T-helper 22 cell (primary cell): ENCODE measurements around the gene UNCX.

Source experiments
- DNase-seq: peaks from one replicate; pipeline ENCODE4 v3.0.0-alpha.2; 2020; ENCODE audit warnings: low read depth

The UNCX gene

DNA sequence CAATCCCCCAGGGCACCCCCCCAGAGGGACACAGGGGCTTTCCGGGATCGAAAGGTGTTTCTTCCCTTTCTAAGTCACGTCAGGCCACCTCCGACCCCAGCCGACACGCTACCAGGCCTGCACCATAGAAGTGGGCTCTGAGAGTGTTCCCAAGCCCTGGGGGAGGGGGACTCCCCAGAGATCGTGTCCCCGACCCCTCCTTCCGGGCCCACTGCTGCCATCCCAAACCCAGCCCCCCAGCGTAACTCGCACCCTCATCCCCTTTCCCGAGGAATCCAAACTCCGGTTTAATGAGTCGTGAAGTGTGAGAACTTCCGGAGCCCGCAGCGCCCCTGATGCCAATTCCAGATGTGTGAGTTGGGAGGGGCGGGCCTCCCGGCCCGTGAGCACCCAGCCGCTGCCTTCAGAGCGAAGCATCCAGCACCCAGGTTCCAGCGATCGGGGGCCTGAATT lies 11.3 kb downstream of the UNCX start:
- no peak for DNase-seq

DNA sequence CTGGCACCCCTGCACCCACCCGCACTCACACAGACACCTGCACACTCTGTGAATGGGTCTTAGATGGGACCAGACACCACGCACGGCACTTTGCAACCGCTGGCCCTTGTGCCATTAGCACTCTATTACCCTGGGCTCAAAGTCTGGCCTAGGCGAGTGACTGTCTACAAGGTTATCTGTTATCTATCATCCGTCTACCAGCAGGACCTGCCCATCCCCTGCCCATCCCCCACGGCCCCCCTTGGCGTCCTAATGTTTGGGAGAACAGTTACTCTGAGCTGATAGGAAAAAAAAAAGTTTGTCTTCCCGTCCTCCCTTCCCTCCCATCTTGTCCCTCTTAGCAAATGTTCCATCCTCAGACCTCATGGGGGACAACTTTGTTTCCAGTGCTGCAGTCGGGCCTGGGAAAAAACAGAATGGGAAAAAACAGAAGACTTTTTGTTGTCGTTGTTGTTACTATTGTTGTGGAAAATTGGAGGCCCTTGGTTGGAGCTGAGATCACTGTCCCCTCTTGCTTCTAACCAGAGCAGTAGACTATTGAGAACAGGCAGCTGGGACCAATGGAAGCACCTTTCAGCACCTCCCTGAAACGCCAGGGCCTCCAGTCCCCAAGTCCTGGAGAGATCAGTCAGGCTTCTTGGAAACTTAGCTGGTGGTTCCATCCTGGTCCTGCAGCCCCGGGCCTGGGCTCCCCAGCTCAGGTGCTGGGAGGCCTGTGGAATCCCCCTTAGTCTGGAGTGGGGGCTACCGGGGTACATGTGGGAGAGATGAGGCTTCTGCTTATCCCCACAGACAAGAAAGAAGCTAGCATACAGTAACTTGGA lies 12.2 kb downstream of the UNCX start:
- DNase-seq, result no peak

DNA sequence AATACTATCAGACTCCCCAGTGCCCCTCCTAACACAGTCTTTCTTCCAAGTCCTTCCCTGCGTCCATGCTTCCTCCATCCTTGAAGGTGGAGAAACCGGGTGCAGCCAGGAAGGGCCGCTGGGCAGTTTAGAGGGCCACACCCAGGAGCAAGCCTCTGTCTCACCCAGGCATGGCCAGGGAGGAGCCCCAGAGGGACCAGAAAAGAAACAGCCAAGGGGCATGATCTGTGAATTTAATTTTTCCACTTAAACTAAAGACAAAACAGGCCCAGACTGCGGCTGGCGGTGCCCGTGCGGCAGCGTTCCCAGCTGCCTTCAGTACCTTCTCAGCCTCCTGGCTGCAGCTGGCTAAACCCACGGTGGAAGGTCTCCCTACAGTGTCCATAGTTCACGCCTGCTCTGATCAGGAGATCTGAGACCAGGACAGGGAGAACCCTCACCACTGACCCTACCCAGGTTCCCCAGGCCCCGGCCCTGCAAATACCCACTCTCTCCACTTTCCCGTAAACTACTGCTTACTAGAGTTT lies 12.9 kb downstream of the UNCX start:
- DNase-seq, result no peak

DNA sequence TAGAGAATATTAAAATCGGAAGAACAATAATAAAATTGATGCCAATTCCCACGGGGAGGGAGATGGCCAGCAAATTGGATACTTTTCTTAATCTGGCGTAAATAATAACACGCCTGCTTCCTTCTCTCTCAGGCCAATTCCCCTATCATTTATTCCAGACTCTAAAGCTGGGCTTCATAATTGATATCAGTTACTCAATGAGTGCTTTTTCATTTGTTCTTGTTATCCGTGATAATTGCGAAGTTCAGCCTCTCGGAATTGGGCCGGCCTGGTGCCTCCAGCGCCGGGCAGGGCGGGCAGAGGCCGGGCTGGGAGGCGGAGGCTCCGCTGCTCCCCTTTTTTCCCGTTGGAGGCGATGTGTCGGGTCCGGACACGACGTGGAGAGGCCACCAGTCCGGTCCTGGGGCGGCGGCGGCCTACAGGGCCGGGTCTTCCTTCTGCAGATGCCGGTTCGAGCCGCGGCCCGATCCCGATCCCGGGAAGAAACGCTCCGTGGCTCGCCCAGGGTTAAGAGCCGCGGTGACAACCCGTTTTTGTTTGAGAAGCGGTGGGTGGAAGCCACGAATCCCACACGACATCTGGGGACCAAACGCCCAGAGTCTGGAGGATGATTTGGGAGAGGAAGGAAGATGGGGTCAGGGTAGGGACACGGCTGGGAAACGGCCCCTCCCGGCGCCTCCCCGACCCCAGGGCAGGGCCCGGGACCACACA lies 13.6 kb downstream of the UNCX start:
- no peak for DNase-seq

DNA sequence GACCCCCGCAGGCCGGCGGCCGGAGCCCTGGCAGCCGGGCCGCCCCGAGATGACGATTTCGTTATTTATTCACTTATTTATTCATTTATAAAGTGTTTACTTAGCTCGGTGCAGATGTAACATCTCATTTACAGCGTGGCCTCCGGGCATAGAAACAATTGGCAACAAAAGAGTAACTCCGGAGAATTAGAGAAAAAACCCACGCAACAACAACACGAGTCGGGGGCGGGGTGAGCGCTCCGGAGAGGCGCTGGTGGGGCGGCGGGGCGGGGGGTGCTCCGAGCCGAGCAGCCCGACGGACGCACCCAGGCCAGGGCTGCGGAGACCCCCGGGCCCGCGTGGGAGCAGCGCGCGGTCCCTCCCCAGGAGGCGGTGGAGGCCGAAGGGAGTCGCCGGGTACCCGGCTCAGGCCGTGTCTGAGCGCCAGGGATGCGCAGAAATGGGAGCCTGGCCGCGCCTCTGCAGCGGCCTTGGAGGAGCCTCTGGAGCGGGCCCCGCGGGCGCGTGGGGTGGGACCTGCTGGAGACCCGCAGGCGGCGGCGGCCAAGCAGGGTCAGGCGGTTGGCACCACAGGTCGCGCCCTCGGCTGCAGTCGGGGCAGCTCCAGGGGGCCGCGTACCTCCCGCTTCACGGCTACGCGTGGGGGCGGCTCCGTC lies 14.3 kb downstream of the UNCX start:
- DNase-seq, result no peak

DNA sequence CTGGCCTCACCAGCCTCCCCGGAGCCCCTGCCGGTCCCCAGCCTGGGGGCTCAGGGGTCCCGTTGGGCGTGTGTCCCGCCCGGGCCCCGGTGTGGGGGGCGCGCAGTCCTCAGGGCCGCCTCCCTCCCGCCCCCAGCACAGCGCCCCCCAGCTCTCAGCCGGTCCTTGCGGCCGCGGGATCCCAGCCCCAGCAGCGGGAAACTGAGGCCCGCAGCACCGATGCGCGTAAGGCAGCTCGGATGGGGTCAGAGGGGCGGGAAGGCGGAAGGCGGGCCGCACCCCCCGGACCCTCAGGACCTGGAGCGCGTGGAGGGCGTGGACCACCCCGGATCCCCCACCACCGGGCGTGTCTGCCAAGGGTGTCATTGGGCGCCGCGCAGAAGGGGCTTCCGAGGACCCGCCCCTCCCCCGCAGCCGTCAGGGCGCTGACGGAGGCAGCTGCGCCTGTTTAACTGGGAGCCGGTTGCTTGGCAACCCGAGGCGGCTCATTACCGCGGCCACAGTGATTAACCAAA lies 14.9 kb downstream of the UNCX start:
- DNase-seq, result no peak

DNA sequence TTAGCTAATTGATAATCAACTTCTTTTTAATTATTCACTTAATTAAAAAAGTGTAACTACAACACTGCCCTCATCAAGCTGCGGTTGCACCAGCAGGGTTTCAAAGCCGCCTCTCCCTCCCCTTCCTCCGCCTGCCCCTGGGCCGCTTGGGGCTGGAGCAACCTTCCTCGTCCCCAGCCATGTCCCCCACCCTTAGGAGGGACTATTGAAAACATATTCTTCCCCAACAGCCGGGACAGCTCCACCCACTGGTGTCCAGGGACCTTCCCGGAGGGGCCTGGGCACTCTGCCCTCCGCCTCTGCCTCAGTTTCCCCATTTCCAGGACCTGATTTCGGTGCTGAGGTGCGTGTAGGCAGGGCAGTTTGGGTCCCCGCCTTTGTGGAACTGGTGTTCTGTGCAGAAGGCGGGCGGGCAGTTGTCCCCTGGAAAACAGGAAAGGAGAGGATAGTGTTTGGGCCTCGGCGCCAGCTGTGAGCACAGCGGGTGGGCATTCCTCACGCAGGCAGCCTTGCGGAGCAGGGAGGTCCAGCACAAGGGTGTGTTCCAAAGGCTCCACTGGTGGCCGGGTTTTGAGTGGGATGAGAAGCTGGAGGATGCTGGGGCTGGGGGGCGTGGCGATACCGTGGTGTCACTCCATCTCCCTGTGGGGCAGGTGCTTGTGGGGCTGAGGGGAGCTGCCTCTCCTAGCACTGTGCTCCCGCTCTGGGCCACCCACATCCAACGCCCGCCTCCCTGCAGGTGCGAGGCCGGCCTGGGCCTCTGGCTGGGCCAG lies 15.7 kb downstream of the UNCX start:
- DNase-seq, result no peak

DNA sequence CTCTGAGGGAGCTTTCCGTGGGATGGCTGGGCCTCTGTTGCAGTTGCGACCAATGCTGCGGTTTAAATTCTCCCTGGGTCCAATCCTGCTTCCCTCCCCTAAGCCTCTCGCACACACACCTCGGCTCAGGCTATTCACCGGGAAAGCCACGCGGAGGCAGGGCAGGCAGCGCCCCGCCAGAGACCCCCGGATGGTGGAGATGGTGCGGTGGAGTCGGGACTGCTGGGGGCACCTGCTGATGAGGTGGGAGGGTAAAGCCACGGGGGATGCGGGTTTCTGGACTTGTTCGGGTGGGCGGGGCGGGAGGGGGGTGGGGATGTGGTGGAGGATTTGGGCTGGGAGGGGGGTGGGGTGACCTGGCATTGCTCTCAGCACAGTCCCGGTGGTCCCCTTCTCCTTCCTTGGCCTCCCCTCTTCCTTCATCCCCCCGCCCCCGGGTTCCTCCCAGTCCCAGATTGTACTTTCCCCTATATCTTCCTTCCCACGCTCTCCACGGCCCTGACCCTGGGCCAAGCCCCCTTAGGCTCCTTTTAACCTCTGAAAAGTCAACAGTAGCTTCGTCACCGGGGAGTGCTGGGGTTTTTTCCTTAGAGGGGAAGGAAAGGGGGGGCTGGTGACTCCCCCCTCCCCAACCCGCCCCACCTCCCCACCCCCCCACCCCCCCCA lies 16.4 kb downstream of the UNCX start:
- no peak for DNase-seq

DNA sequence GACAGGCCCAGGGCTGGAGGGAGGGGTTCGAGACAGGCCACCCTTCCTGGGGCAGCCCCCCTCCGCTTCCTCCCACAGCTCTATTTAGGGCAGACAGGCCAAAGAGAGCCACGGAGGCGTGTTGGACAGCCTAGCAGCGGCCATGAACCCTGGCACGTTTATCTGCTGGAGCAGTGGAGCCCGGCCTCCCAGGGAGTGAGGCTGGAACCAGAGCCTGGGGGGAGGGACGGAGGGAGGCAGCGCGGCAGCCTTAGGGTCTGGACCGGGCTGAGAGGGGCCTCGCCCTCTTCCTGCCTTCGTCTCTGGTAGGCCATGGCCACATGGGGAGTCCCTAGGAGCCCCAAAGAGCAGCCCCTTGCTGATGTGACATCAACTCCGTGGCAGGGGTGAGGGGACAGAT lies 17.1 kb downstream of the UNCX start:
- no peak for DNase-seq

DNA sequence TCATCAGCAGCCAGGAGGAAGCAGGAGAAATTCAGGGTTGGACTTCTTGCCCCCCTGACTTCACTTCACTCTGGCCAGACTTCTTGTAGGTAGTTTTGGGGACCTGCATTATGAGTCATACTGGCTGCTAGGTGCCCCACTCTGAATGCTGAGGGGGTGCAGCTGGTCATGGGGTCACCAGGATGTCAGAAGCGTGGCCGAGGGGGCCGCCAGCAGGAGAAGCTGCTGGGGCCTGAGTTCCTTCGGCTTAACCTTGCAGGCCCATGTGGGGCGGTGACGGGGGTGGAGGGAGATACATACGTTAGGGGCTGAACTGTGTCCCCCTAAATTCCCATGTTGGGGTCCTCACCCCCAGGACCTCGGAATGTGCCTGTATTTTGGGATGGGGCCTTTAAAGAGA lies 18.2 kb downstream of the UNCX start:
- no peak for DNase-seq

DNA sequence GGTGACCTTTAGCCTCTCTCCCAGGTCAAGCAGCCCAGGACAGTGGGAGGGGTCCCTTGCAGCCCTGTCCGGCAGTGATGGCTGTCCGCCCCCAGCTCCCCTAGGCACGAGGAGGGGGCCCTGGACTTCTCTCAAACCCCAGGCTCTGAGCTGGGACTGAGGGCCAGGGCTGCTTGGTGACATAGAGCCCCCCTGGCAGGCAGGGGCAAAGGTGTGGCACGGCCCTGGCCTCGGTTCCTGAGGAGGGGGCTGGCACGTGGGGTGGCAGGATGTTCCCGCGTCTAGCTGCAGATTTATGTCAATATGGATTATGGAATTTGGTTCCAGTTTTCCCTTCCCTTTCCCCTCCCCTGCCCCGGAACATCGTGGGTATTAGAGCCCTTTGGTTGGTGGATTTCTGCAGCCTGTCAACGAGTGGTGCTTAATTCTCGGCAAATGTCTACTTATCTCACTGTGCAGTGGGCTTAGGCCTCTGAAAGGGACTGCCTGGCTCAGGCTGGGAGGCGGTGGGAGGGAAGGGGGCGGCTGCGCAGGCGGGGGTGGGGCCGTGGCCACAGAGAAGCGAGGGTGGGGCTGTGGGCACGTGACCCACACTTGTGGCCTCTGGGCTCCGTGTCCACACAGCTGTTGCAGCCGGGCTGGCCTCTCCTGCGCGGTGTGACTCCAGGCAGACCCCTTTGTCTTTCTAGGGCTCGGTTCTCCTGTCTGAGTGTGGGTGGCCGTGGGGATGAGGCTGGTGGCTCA lies 19.3 kb downstream of the UNCX start:
- no peak for DNase-seq

DNA sequence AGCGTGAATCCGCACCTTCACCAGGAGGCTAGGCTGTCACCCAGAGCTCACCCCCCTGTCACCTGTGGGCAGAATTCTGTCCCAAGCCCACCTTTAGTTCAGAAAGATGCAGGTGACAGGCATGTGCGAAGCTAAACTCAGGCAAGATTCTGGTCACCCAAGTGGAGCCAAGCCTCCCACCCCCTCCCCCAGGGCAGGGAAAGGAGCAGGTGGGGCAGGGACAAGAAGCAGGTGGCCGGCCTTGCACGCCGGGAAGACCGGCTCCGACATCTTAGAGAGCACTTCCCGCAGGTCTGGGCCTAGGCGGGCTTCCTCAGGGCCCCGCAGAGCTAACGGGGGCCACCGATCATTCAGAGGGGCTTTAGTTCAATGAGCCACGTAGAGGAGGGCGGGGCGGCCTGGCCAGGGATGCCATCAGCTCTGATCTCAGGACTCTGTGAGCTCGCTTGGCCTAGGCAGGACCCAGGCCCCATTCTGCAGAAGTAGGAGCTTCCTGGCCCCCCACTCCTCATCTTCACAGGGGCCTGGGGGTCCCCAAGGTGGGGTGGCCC lies 19.9 kb downstream of the UNCX start:
- DNase-seq, result no peak

DNA sequence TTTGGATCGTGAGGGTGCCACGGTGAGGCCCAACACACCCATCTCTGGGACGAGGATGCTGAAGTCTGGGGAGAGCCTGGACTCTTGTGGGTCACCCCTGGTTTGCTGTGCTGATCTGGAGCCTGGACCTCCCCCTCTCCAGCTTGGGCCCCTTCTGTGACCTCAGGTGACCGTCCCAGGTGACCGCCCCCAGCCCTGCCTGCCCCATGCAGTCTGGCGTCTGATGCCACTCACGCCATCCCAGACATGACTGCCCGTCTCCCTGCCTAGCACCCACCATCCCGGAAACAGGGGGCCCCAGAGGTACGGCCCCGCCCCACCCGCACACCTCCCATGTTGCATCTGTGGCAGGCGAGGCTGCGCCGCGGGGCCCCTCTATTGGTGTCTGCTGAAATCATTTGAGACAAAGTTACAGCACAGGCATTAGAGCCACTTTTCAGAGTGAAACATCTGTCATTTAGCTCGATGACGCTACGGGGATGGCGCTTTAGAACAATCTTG lies 21.1 kb downstream of the UNCX start:
- no peak for DNase-seq

DNA sequence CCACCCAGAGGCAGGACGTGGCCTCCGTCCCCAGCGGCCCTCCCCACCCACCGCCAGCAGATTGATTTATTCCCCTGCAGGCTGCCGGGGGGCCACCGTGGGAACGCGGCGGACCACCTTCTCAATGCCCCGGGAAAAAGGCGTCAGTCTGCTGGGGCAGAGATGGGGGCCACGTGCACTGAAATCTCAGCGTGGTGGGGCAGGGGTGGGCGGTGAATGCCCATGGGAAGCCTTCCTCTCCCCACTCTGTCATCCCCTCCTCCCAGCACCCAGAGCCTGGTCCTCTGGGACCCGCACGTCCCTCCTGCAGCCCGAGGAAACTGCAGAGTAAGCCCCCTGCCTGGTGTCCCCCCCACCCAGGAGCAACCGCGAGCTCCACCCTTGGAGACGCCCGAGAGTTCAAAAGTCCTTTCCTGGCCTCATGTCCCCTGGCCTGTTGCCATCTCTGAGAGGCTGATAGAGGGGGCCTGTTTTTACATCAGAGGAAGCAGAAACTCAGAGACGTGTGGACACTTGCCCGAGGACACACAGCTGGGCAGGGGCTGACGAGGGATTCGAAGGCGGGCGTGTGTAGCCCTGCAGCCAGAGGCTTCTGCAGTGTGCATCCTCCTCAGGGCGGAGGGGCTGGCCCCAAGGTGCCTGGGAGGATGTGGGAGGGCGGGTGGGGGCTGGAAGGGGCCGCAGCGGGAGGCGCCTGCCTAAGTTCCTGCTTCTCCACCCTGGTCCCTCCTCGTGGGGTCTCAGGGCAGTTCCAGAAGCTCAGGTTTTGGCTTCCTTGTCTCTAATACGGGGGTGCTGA lies 21.8 kb downstream of the UNCX start:
- DNase-seq, result no peak

DNA sequence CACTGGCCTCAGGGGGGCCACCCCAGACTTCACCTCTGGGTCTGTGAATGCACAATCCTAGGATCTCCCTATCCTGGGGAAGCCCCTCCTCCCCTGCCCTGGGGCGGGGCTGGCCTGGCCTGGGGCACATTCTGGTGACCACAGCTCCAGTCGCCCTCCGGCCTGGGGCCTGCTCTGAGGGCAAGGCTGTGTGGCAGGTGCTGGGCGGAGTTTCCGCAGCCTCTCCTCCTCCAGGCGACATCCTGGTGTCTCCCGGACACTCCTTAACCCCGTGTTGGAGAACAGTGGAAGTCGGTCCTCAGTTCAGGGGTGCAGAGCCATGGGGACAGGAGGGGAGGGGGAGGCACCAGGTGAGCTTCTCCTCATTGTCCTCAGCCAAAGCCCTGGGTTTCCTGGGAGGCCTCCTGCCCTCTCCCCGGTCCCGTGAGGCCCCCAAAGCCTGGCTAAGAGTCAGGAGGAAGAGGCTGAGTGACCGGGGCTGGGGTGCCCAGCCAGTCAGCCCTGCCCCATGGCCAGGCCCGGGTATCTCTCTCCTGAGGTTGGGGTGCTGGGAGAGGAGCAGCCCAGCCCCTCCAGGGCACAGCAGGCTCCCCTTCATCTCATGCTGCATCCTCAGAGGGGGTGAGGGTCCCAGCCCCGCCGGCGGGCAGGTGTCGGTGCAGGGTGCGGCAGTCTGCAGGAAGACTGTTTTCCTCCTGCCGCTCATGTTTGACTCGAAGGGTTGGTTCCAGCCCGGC lies 22.6 kb downstream of the UNCX start:
- DNase-seq, result no peak

DNA sequence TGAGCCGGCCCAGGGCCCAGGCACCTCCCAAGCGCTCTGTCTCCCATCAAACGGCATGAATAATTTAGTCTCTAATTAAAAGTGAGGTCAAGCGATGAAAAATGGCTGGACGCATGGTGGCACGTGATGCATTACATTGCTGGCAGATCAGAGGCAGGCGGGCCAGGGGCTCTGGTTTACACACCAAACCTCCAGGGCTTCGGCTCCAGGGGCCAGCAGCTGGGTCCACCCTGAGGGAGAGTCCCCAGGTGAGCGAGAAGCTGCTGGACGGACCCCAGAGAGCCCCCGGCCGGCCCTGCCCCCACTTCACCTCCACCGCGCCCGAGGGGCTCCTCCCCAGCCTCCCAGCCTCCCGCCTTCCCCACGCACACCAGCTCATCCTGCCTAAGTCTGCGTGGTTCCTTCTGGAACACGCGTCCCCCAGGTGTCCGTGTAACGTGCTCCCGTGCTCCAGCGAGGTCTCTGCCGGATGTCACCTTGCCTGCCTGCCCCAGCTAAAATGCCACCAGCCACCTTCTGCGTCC lies 23.2 kb downstream of the UNCX start:
- no peak for DNase-seq

DNA sequence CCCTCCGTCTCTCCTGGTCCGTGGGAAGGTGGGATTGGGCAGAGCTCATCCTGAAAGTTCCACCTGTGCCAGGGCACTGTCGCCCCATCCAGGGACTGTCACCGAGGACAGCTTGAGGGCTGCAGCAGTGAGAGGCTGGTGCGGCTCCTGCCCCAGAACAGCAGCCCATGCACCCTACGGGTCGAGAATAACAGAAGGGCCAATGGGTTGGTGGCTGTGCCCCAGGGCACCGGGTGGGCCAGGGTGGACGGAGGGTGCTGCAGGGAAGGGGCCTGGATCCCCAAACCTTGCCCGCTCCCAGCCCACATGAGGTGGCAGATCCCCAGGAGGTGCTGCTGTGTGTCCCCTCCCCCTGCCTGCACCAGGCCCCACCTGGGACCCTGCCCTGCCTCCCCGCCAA lies 23.9 kb downstream of the UNCX start:
- no peak for DNase-seq

DNA sequence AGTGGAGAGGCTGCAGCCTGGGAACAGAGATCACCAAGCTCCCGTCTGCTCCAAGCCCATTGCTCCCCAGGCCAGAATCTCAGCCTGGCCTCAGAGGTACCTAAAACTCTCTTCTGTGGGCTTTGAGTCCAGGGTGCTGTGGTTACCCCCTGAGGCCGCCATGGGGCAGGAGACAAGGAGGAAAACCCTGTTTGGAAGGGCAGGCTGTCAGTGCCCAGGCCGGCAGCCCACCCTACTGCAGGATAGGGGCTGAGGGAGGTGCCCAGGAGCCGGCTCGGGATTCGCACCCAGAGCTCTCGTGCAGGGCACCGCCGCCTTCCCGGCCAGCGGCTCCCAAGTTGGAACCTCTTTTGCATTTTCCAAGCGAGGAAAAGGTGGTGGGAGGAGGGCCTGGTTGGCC lies 24.5 kb downstream of the UNCX start:
- DNase-seq, result no peak
